ENCODE measurements around the gene METTL3.

DNA sequence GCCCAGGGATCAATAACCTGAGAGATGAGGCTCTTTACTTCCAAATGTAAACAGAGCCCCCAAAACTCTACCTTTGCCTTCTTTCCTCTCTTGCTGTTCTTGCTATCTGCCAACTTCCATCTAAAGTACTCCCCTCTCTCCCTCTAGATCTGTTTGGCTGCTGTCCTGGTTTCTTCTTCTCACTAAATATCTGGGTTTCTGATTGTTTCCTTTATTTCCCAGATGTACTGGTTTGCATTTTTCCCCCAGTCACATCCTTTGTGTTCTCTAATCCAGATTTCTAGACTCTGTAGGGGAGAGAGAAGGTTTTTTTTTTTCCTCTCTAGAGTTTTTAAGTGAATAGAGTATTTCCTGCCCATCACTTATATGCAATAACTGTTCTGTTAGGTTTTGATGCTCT lies 22.2 kb upstream of the METTL3 start:
- TF ChIP-seq, protein P1, sequence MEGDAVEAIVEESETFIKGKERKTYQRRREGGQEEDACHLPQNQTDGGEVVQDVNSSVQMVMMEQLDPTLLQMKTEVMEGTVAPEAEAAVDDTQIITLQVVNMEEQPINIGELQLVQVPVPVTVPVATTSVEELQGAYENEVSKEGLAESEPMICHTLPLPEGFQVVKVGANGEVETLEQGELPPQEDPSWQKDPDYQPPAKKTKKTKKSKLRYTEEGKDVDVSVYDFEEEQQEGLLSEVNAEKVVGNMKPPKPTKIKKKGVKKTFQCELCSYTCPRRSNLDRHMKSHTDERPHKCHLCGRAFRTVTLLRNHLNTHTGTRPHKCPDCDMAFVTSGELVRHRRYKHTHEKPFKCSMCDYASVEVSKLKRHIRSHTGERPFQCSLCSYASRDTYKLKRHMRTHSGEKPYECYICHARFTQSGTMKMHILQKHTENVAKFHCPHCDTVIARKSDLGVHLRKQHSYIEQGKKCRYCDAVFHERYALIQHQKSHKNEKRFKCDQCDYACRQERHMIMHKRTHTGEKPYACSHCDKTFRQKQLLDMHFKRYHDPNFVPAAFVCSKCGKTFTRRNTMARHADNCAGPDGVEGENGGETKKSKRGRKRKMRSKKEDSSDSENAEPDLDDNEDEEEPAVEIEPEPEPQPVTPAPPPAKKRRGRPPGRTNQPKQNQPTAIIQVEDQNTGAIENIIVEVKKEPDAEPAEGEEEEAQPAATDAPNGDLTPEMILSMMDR (IDR thresholded peaks at IDR 0.05): no peak
- TF ChIP-seq POLR2A (IDR thresholded peaks at IDR 0.05): no peak

Measured in tibial nerve (tissue), 3 donors.